HG03066 (cell line): ENCODE measurements around the gene ATP5ME.

Source experiments
- ATAC-seq: cut with Tn5 transposase; IDR thresholded peaks from one replicate; pipeline ENCODE4 v1.9.1; 2021; ENCODE audit warnings: low read depth; ENCODE audit not compliant: unreplicated experiment

The ATP5ME gene, protein sequence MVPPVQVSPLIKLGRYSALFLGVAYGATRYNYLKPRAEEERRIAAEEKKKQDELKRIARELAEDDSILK

GRCh38 chr4:674172-675035, at the start of gene ATP5ME, which contains the start of gene MYL5:
Gene ATP5ME (minus strand): TSS chr4:674276. CDS start chr4:674247, 29 bp downstream.
Gene MYL5 (plus strand): TSS chr4:674542. CDS start chr4:678027, 3,485 bp downstream.
- peak; percentile 76 for ATAC-seq

GRCh38 chr4:722851-723360, 48.8 kb upstream of the ATP5ME start:
- no peak for ATAC-seq

DNA sequence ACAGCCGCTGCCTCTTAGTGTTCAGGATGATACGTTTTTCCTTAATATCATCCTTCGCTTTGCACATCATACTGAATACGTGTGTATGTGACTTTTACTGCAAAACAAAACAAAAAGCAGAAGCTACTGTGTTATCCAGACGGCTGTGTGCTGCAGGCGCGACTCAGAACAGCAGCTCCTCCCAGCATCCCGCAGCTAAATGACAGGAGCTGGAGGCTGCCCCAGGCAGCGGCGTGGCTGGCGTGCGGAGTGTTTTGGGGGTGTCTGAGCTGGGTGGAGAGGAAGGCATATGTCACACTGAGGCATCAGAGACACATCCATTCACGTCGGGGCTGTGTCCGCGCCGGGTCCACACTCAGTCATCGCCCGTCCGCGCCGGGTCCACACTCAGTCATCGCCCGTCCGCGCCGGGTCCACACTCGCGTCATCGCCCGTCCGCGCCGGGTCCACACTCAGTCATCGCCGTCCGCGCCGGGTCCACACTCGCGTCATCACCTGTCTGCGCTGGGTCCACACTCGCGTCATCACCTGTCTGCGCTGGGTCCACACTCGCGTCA, 48.2 kb upstream of the ATP5ME start:
- no peak for ATAC-seq

DNA sequence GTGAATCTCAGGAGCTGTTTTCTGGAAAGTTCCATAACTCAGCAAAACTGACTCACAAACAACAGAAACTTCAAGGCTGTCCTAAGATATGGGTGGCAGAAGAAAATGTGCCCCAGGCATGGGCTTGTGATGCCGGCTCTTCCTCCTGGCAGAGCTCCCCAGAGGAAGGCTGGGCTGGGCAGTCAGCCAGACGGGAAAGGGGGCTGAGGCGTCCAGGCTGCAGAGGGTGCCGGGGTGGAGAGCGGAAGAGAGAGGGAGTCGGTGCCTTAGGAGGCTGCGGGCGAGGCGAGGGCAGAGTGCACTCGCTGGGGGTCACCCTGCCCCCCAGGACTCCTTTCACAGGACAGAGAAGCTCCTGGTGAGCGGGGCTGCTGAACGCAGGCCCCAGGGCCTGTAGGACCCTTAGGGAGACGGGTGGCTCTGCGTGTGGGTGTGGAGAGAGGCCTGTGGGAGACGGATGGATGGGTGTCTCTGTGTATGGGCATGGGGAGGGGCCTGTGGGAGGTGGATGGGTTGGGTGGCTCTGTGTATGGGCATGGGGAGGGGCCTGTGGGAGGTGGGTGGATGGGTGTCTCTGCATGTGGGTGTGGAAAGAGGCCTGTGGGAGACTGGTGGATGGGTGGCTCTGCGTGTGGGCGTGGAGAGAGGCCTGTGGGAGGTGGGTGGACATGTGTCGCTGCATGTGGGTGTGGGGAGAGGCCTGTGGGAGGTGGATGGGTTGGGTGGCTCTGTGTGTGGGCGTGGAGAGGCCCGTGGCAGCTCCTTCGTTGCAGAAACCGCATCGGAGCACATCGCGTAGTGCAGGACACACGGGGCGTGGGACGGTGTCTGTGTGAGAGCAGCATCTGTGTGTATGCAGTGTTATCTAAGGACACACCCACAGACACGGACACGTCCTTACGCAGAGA, 47.4 kb upstream of the ATP5ME start:
- no peak for ATAC-seq

GRCh38 chr4:720111-720860, 46.2 kb upstream of the ATP5ME start:
- no peak for ATAC-seq

DNA sequence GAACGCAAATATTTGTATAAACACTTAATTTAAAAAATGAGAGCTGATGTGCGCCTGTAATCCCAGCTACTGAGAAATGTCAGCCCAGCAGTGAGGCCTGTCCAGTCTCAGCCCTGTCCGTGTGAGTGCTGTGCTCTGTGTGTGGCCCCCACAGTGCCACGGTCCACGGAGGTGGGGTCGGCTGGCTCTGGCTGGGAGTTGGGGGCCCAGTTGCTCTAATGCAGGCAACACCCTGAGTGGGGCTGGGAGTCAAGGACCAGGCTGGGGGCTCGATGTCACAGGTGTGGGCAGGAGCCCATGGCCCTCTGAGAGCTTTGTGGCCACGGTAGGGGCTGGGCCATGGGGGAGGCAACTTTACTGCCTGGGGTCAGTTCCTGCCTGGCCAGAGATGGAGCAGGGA, 44.4 kb upstream of the ATP5ME start:
- ATAC-seq = no peak

DNA sequence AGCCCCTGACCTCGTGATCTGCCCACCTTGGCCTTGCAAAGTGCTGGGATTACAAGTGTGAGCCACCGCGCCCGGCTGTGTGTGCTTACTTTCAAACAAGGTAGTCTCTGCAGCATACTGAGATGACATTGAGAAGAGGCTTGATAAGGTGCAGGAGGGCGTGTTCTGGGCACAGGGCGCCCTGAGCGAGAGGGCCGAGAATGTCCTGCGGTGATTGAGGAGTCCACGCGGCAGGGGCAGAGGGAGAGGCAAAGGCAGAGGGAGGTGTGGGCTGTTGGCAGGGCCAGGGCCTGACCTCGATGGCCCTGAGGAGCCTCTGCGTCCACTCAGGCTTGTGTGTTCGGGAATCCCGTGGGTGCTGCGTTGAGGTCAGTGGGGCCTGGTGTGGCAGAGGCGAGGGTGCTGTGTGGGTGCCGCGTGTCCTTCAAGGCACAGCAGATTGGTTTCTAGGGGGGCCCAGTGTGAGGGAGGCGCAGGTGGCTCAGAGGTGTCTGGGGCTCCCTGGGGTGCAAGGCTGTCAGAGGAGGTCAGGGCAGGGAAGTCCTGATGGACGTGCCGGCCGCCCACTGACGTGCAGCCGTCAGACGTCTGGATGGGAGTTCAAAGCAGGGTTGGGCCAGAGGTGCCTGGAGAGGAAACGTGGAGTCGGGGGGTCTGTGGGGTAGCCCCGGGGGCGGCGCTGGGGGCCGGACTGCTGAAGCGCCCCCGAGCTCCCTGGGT, 43.7 kb upstream of the ATP5ME start:
- no peak for ATAC-seq

- ATAC-seq = no peak
Observed at GRCh38 chr4:714087-714486, 40.0 kb upstream of the ATP5ME start.

- no peak for ATAC-seq
Observed at GRCh38 chr4:712916-713632, 39.0 kb upstream of the ATP5ME start.

DNA sequence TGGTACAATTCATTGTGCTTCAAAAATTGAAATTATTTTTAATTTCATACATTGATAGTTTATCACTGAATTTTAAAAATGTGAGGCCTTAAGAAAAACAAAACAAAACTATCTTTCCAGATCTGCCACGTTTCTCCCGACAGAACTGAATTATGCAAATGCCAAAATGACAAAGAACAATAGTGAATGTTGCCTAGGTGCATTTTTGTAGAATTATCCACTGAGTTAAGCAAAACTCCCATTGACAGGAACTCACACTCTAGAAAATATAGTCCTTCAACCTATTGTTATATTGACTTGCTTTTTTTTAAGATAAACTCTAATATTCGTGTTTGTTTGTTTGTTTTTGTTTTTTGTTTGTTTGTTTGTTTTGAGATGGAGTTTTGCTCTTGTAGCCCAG, 38.0 kb upstream of the ATP5ME start:
- ATAC-seq = no peak

DNA sequence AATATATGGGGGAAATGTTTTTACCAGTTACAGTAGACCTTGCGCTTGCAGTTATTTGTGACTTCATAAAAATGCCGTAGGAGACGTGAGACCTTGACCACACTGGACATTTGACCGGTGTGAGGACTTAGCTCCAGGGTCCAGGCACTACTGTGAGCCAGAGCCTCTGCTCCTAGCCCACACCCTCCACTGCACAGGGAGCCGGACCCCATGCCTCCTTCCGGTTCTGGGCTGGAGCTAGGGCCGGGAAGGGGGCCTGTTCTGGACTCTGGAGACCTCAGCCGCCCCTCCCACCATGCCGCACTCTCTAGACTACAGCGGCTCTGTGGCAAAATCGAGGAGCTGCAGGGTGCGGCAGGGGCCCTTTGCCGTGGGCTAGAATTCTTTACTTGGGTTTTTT, 36.8 kb upstream of the ATP5ME start:
- ATAC-seq = no peak

- ATAC-seq = no peak
Observed at GRCh38 chr4:710116-710515, 36.0 kb upstream of the ATP5ME start.

DNA sequence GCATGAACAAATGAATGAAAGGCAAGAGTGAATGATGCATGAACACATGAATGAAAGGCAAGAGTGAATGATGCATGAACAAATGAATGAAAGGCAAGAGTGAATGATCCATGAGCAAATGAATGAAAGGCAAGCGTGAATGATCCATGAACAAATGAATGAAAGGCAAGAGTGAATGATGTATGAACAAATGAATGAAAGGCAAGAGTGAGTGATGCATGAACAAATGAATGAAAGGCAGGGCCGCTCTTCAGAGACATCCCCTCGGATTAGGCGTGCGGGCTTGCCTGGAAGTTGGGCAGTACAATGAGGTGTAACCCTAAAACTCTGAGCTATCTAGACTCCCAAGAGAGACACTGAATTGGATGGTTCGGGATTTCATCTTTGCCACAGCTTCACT, 35.3 kb upstream of the ATP5ME start:
- ATAC-seq = no peak

- ATAC-seq = no peak
Observed at GRCh38 chr4:708631-708933, 34.5 kb upstream of the ATP5ME start.

- ATAC-seq = no peak
Observed at GRCh38 chr4:707929-708630, 34.0 kb upstream of the ATP5ME start.

- no peak for ATAC-seq
Observed at GRCh38 chr4:706834-707598, 32.9 kb upstream of the ATP5ME start.

DNA sequence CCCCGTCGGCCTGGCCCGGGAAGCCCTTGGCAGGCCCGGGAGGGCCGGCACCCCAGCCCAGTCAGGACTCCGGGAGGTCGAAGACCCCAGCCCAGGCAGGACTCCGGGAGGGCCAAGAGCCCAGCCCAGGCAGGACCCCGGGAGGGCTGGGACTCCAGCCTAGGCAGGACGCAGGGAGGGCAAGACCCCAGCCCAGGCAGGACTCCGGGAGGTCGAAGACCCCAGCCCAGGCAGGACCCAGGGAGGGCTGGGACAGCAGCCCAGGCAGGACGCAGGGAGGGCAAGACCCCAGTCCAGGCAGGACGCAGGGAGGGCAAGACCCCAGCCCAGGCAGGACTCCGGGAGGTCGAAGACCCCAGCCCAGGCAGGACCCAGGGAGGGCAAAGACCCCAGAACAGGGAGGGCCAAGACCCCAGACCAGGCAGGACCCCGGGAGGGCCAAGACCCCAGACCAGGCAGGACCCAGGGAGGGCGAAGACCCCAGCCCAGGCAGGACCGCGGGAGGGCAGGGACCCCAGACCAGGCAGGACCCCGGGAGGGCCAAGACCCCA, 32.1 kb upstream of the ATP5ME start:
- ATAC-seq = peak; percentile 4
